AG10803 (cell line): ENCODE data around the gene C12orf75.

Experiments
- DNase-seq: peaks from one replicate; pipeline ENCODE4 v3.0.0; 2010; ENCODE audit warnings: low read depth
- H3K4me3 ChIP-seq: 2 replicates; pipeline ENCODE4 v1.5.1; 2011; ENCODE audit warnings: mild to moderate bottlenecking, low read length, control low read depth
- TF ChIP-seq, protein P1 (sequence below): conservative IDR thresholded peaks from 2 replicates; pipeline ENCODE4 v1.5.1; 2011; ENCODE audit warnings: mild to moderate bottlenecking, low read length, control low read depth, inconsistent platforms

Gene C12orf75

DNA sequence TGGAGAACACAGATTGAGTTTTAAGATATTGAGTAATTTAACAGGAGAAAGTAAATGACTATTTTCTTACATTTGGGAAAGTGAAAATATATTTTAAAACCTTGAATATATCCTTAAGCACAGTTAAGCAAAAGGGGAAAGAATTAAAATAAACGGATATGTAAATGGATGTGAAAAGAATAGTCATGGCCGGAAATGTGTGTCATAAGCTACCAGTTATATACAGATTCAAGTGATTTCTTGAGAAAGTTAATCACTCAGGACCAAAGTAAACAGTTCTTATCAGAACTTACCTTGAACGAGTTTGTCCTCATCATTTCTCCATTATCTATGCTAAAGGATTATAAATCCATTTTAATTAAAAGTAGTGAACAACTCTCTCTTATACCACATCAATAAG, 33.4 kb downstream of the C12orf75 start:
- H3K4me3 ChIP-seq: no peak overlapping the region
- TF ChIP-seq, protein P1, sequence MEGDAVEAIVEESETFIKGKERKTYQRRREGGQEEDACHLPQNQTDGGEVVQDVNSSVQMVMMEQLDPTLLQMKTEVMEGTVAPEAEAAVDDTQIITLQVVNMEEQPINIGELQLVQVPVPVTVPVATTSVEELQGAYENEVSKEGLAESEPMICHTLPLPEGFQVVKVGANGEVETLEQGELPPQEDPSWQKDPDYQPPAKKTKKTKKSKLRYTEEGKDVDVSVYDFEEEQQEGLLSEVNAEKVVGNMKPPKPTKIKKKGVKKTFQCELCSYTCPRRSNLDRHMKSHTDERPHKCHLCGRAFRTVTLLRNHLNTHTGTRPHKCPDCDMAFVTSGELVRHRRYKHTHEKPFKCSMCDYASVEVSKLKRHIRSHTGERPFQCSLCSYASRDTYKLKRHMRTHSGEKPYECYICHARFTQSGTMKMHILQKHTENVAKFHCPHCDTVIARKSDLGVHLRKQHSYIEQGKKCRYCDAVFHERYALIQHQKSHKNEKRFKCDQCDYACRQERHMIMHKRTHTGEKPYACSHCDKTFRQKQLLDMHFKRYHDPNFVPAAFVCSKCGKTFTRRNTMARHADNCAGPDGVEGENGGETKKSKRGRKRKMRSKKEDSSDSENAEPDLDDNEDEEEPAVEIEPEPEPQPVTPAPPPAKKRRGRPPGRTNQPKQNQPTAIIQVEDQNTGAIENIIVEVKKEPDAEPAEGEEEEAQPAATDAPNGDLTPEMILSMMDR: no peak
- no peak for DNase-seq

DNA sequence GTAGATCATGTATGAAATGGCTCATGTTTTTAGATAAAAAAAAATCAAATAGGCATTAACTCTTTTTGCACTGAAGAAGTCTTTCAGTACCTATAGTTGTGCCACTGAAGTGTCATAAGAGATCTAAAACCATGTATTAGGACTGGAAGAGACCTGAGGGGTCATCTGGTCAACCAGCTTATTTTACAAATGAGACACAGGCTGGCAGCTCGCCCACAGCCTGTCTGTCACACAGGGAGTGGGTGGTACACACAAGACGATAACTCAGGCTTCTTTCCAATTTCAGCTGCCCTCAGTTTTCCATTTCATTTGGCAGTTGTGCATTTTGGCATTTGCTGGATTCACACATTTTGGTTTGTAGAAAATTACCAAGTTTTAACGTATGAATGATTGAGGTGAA, 34.7 kb downstream of the C12orf75 start:
- TF ChIP-seq, protein P1: no peak

DNA sequence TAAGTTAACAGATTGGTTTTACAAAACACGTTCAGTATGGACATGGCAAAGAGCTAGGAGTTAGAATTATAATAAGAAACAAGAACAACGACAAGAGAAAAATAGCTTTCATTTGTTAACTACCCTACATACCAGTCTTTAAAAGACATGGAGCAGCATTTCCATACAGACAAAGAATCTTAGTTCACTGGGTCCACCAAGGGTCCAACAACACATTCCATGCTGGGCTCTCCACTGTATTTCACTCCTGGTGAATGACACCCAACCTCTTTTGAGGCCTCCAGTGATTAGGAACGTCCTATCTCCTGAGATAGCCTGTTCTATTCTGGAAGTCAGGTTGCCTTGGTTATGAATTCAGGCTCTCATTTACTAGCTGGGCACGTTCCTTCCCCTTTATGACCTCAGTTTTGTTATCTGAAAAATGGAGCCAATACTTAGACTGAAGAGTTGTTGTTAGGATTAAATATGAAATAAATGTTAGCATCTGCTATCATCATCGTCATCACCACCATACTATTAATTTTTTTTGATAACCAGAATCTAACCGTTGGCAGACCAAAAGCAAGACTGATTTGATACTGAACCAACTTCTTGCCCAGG, 37.7 kb downstream of the C12orf75 start:
- H3K4me3 ChIP-seq: no peak overlapping the region
- DNase-seq: no peak
- TF ChIP-seq, protein P1: no peak

More for the DNA sequence above, 34.7 kb downstream of the C12orf75 start:
- no peak overlapping the region for H3K4me3 ChIP-seq
- DNase-seq: no peak

DNA sequence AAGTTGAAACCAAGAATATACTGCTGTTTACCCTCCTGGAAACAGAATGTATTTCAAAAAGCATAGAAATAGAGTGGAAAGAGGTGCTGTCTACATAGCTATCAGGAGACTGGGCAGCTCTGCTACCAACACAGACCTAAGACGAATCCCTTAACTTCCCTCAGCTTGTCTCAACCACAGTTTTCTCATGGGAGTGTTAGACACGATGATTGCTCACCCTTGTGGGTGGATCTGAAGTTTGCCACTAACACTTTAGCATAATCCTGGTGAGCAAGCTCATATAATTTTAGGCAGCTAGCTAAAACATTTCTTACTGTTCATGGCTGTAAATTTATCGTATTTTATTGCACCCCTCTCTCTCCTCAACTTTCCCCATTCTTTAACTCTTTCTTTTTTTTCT, 38.5 kb downstream of the C12orf75 start:
- H3K4me3 ChIP-seq: no peak overlapping the region
- DNase-seq: peak; percentile 84
- TF ChIP-seq, protein P1: peak; percentile 62

DNA sequence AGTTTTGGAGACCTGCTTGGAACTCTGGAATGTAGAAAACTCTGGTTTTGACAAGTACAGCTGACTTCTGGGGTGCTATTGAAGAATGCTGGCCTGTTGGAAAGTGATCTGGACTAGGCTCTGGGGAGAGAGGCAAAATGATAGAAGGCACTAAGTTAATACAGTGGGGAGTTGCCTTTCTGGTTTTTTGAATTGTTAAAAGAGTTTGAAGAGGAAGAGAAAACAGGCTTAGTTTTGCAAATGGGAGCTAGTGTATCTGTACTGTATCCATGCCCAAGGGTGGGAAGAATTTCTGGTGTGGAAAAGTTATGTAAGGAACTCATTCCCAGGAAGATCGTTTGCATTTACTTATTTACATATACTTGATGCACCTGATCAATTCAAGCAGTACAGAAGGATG, 43.8 kb downstream of the C12orf75 start:
- DNase-seq: no peak
- TF ChIP-seq, protein P1: no peak
- H3K4me3 ChIP-seq: no peak overlapping the region

DNA sequence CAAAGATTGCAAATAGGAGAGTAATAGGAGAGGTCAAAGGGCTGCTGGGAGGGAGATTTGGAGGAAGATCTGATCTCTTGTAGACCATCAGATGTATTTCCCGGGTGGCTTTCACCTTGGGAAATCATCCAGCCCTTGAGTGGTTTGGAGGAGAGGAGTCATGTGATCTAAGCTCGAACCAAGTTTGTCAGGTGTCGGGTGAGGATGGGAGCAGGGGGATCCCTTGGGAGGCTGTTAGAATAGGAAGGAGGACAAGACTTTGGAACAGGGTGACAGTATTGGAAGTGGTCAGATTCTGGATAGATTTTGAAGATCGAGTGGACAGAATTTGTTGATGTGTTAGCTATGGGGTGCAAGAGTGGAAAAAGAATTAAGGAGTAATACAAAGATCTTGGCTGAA, 46.6 kb downstream of the C12orf75 start:
- TF ChIP-seq, protein P1: no peak
- DNase-seq: no peak
- no peak overlapping the region for H3K4me3 ChIP-seq

DNA sequence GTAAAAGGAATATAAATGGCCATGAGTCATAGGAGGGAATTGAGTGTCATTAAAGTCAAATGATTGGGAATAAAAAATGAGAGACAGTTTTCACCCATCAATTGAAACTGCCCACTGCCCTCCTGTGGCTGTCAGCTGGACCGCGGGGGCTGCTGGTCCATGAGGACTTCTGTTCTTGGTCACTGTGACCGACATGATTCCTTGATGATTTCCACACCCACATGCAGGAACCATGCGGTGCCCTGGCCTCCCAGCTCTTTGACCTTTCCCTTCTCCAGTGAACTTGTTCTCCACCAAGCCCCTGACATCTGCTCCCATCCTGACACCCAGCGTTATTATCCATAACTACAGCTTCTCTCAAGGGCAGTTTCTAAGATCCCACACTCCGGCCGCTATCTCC, 48.4 kb downstream of the C12orf75 start:
- DNase-seq: no peak
- H3K4me3 ChIP-seq: no peak overlapping the region
- TF ChIP-seq, protein P1: peak; percentile 25; the same call in 1 of the 2 replicates
